ENCODE measurements around the gene PHEX. TPM values are rescaled to one million over a fixed set of nuclear protein-coding genes. Genes with fewer than 3 reads are reported as not detected.

PHEX gene
- under 1 TPM in 1 of 2 donors, not detected in 1; 0.29 TPM for total RNA-seq
- long read RNA-seq = 0 reads

GRCh38 chrX:22032084-22032483 is at the start of gene PHEX:
PHEX (plus strand) TSS chrX:22032325; CDS start chrX:22033006, 681 bp downstream.
- intact Hi-C loops (cut with DNase I) = no loop called here
- DNase-seq = no peak
- ATAC-seq = no peak

DNA sequence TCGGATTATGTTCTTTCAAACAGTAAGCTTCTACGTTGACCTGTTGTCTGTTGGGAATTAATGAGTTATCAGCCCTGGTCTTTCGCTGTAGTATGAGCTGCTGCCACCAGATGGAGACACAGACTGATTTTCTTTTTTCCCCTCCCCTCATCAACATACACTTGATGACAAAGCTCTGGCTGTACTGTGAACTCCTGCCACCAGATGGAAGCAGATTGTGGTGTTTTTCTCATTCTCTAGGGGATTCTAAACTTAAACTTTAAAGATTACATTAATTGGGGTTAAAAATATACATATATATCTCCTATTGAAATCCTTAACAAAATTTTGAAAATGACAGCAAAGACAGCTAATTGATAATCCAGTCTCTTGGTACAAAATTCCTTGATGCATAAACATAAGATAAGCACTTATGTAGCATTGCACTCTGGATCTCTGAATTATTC is 46.8 kb upstream of the PHEX start:
- intact Hi-C loops (cut with DNase I) = loop anchor here in 1 of 2 donors (10.0 kb wide), 1 partner anchor 209 kb away; no protein-coding TSS in a partner anchor
- peak; percentile 41 for DNase-seq
- ATAC-seq = peak; percentile 88

GRCh38 chrX:21986596-21986995 is 45.5 kb upstream of the PHEX start:
- no peak for ATAC-seq
- intact Hi-C loops (cut with DNase I) = loop anchor here in 1 of 2 donors (10.0 kb wide), 1 partner anchor 208 kb away; no protein-coding TSS in a partner anchor
- DNase-seq = no peak

DNA sequence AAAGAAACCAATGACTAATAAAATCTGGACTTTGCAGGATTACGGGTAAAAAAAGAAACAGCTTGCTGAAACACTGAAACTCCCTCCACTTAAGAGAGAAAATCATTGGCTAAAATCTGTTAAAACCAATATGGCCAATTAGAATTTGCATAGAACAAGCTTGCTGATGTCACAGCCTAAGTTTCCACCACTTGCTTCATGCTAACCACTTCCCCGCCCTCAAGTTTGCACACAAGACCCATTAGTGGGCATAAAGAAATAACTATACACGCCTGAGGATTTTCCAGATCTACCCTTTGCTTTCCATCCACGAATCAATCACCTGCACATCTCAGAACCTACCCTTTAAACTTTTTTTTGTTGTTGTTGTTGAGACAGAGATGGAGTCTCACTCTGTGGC is 42.7 kb upstream of the PHEX start:
- ATAC-seq (no peak), DNase-seq (no peak)
- intact Hi-C loops (cut with DNase I) = loop anchor here in 1 of 2 donors (10.0 kb wide), 1 partner anchor 205 kb away; no protein-coding TSS in a partner anchor

DNA sequence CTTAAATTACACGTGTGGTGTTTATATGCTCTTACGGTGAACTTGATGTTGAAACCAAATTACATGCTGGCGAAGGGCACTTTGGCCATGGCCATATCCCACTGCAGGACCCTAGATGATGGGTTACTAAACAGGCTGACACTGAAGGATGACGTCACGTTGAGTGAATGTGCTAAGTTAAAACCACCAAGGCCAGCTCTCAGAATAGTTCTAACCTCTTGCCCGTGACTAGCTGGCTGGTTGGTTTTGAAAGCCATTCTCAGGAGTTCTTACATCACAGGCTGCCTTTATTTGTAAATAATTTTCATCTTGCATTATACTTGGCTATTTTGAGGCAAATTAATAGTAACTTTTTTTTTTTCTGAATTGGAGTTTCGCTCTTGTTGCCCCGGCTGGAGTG is 41.3 kb upstream of the PHEX start:
- DNase-seq (no peak), ATAC-seq (no peak)
- intact Hi-C loops (cut with DNase I) = no loop called here

DNA sequence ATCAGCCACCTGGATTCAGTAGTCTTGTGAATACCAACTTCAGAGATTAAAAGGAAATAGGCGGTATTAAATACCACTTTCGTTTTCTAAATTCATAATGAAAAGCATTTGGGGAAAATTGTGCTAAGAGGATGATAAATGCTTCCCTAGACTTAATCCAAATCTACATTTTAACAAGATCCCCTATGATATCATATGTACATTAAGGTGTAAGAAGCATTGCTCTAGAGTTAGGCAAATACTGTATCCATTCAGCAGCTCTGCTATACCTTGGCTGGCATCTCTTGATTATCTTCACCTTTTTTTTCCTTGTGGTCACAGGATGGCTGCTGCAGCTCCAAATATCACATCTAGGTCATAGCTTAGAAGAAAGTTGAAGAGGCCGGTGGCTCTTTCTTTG is 40.6 kb upstream of the PHEX start:
- ATAC-seq = no peak
- no peak for DNase-seq
- intact Hi-C loops (cut with DNase I) = no loop called here

GRCh38 chrX:21993265-21993664 is 38.9 kb upstream of the PHEX start:
- intact Hi-C loops (cut with DNase I) = no loop called here
- DNase-seq (peak; percentile 29), ATAC-seq (peak; percentile 63 to 72)

DNA sequence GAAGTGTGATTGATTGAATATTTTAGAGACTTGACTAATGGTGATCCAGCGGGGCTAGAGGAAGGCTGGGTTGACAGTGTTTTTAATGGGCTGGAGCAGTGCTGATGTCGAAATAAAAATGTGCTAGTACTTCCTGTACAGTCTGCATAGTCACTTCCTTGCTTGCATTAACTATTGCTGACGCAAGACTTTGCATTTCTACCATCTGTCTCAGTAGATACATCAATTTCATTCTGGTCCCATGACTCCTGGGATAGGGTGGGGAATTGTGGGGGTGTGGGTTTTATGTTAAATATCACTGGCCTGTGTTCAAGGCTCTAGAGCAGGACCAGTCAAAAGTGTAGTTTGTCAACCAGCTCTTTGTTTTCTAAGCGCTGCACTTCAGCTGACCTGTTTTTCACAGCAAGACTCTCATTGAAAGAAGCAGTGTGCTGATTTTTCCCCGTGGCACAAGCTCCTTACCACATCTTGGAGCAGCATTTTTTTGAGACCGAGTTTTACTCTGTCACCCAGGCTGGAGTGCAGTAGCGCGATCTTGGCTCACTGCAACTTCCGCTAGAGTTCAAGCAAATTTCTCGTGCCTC is 35.2 kb upstream of the PHEX start:
- ATAC-seq (peak; percentile 41 to 57), DNase-seq (no peak)
- intact Hi-C loops (cut with DNase I) = no loop called here

GRCh38 chrX:21998037-21998436 is 34.1 kb upstream of the PHEX start:
- intact Hi-C loops (cut with DNase I) = no loop called here
- no peak for DNase-seq
- ATAC-seq = no peak

DNA sequence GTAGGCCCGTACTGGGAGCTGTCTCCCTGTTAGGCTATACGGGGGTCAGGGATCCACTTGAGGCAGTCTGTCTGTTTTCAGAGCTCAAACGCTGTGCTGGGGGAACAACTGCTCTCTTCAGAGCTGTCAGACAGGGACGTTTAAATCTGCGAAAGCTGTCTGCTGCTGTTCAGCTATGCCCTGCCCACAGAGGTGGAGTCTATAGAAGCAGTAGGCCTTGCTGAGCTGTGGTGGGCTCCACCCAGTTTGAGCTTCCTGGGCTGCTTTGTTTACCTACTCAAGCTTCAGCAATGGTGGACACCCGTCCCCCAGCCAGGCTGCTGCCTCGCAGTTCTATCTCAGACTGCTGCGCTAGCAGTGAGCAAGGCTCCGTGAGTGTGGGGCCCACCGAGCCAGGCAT is 27.3 kb upstream of the PHEX start:
- no peak for ATAC-seq
- DNase-seq = no peak
- intact Hi-C loops (cut with DNase I) = no loop called here

DNA sequence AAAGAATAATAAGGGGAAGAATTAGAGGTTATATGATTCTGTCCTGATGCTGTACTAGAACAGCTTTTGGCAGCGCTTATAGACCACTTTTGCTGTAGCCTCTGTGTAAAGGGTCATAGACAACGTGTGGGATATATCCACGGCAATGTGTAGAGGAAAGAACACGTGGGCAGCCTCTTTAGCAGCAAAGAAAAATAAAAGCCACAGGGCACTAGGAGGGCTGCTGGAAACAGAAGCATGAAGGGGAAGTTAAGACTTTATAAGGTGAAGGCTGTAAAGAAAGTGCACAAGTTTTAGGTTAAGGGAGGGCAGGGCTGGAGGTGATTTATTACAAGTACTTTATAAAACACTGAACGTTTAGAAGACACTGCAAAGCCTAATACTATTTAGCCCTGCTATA is 20.1 kb upstream of the PHEX start:
- intact Hi-C loops (cut with DNase I) = no loop called here
- DNase-seq (no peak), ATAC-seq (no peak)

DNA sequence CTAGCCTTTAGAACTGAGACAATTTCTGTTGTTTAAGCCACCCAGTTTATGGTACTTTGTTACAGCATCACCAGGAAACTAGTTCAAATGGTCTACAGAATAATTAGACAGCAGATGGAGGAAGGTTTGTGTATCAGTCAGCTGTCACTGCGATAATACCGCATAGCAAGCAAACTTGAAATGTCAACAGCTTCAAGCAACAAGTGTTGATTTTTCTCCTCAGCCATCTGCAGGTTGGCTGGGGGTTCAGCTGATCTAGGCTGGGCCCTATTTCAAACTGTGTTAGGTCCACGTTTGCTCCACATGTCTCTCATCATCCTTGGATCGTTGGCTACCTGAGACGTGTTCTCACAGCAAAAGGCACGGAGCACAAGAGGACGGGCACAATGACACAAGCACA is 19.2 kb upstream of the PHEX start:
- DNase-seq (no peak), ATAC-seq (no peak)
- intact Hi-C loops (cut with DNase I) = no loop called here

- DNase-seq = no peak
- intact Hi-C loops (cut with DNase I) = no loop called here
- no peak for ATAC-seq
Measured at GRCh38 chrX:22015139-22015750, 16.9 kb upstream of the PHEX start.

DNA sequence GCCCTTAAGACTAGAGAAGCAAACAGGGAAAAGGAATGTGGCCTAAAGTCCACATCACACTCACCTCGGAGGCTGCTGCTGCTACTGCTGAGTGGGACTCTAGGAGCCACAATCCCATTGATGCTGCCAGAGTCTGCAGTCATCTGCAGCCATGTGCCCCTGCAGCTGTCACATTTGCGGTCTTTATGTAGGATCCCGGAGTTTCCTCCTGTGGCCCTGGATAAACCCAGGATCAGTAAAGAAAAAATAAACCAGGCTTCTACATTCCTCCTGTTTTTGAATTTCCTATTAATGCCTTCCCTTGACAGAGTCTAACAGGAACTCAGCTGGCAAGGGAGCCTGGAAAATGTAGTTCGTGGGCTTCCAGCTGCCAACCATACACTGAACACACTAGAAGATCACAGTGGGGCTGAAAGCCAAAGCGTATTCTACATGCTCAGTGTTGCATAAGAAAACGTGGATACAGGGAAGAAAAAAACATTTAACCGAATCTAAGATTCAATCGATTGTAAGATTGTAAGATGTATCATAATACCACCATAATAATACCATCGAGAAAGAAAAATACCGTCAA is 10.3 kb upstream of the PHEX start:
- no peak for ATAC-seq

GRCh38 chrX:22024577-22024976 is 7.5 kb upstream of the PHEX start:
- intact Hi-C loops (cut with DNase I) = no loop called here
- DNase-seq (no peak), ATAC-seq (no peak)

More for the DNA sequence above, 10.3 kb upstream of the PHEX start:
- intact Hi-C loops (cut with DNase I) = no loop called here
- no peak for DNase-seq

DNA sequence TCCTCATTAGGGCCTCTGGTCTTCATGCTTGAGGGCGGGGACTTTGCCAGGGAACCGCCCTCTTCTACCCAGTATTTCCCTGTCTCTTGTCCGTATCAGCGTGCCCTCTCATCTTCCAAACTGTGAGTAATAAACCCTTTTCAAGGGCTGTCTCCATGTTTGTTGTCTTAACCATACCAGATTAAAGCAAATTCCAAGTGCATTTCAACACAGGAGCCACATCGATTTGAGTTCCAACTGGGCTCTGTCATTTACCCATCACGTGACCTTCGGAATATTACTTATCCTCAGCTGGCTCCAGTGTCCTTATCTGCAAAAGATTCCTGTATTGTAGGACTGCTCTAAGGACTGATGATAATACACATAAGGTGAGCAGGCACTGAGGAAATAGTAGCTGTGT is 6.4 kb upstream of the PHEX start:
- DNase-seq (no peak), ATAC-seq (no peak)
- intact Hi-C loops (cut with DNase I) = no loop called here

DNA sequence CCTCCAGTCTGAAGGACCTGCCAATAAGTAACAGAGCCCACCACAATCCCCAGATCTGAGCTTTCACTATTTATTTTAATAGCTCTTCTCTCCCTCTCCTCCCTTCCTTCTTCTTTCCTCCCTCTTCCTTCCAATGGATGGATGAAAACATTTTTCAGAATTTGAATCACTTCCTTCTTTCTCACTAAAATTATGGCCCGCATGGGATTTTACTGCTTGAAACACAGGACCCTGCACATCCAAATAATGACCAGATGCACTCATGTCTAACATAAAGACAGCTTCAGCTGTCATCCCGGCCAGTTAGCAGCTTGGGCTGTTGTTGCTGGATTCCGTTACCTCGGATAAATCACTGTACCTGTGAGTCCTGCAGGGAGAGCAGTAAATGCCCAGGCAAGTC is 5.4 kb upstream of the PHEX start:
- intact Hi-C loops (cut with DNase I) = no loop called here
- no peak for DNase-seq
- no peak for ATAC-seq

- DNase-seq (no peak), ATAC-seq (no peak)
- intact Hi-C loops (cut with DNase I) = no loop called here
Measured at GRCh38 chrX:22032506-22032905, 381 bp downstream of the PHEX start.

- intact Hi-C loops (cut with DNase I) = no loop called here
- no peak for ATAC-seq
Measured at GRCh38 chrX:22033818-22034217, 1.7 kb downstream of the PHEX start.

GRCh38 chrX:22035236-22035635 is 3.1 kb downstream of the PHEX start:
- intact Hi-C loops (cut with DNase I) = no loop called here
- ATAC-seq = no peak
- DNase-seq = no peak

More at GRCh38 chrX:22033818-22034217, 1.7 kb downstream of the PHEX start:
- no peak for DNase-seq

DNA sequence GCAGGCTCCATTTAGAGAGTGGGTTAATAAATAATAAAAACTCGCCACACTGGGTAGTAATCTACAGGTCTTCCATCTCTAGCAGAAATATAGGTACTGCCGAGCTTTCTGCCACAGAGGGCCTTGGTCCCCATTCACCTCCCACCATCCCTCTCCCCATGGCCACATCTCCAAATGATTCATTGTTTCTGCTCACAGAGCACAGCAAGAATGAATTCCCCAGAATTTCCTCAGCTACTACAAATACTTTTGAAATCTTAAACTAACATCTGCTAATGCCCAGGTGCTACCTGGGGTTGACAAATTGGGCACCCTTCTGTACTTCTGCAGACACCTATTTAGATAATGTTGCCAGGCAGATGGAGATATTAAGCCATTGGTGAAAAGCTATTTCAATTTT is 5.1 kb downstream of the PHEX start:
- intact Hi-C loops (cut with DNase I) = no loop called here
- DNase-seq = no peak
- no peak for ATAC-seq
